Measurements from ENCODE around the gene ALDH3A1.

The ALDH3A1 gene

DNA sequence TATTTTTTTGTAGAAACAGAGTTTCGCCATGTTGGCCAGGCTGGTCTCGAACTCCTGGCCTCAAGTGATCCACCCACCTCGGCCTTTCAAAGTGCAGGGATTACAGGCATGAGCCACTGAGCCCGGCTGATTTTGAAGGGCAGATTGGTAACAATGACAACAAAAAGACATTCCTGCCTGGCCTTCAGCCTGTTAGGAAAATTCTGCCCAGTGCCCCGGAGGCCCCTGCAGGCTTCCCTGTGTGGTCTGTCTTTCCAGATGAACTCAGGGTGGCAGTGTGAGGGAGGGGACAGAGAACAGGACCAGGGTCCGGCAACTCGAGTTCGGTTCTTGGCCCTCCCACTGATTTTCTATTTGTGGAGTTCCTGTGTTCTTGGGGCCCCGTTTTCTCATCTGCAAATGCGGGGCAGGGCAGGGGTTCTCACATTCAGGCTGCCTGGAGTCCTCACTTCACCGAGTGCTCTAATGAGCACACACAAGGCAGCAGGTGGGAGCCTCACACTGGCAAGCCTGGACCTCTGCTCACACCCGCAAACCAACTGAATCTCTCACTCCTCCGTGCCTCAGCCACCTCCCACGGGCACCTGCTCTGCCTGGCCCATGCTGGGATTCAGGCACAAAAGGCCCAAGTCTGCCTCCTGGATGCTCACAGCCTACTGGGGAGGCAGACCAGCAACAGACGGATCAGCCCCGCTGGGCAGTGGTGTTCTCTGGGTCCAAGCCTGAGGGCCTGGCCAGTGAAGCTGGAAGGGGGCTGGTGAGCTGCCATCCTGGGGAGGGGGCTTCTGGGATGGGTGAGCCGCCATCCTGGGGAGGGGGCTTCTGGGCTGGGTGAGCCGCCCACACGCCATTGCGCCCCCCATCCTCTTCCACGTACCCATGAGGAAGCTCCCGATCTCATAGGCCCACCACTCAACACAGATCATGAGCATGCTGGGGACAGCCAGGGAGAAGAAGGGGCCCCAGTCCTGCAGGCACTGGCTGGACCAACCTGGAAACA, 42.0 kb downstream of the ALDH3A1 start:
- TF ChIP-seq, protein P1, sequence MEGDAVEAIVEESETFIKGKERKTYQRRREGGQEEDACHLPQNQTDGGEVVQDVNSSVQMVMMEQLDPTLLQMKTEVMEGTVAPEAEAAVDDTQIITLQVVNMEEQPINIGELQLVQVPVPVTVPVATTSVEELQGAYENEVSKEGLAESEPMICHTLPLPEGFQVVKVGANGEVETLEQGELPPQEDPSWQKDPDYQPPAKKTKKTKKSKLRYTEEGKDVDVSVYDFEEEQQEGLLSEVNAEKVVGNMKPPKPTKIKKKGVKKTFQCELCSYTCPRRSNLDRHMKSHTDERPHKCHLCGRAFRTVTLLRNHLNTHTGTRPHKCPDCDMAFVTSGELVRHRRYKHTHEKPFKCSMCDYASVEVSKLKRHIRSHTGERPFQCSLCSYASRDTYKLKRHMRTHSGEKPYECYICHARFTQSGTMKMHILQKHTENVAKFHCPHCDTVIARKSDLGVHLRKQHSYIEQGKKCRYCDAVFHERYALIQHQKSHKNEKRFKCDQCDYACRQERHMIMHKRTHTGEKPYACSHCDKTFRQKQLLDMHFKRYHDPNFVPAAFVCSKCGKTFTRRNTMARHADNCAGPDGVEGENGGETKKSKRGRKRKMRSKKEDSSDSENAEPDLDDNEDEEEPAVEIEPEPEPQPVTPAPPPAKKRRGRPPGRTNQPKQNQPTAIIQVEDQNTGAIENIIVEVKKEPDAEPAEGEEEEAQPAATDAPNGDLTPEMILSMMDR (IDR thresholded peaks at IDR 0.05; ENCODE audit: low read depth, low read length): no peak
- H3K4me3 ChIP-seq (ENCODE audit: low read depth, low read length): no peak overlapping the region

DNA sequence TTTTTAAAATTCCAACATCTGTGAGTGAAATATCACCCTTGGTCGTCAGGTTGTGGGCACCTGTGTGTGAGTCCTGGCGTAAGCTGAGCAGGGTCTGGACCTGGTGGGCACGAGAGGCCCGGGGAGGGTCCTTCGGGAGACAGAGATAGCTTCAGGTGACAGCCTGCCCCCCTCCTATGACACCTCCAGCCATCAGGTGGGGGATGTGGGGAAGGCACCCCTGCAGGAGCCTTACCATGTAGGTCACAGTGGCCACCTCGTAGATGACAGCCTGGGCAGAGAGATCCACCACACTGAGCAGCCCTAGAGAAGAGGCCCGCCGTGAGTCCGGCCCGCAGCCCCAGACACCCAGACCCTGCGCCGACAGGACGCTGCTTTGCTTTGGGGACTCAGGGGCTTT, 42.9 kb downstream of the ALDH3A1 start:
- H3K4me3 ChIP-seq (ENCODE audit: low read depth, low read length): no peak overlapping the region
- TF ChIP-seq, protein P1 (IDR thresholded peaks at IDR 0.05; ENCODE audit: low read depth, low read length): no peak

DNA sequence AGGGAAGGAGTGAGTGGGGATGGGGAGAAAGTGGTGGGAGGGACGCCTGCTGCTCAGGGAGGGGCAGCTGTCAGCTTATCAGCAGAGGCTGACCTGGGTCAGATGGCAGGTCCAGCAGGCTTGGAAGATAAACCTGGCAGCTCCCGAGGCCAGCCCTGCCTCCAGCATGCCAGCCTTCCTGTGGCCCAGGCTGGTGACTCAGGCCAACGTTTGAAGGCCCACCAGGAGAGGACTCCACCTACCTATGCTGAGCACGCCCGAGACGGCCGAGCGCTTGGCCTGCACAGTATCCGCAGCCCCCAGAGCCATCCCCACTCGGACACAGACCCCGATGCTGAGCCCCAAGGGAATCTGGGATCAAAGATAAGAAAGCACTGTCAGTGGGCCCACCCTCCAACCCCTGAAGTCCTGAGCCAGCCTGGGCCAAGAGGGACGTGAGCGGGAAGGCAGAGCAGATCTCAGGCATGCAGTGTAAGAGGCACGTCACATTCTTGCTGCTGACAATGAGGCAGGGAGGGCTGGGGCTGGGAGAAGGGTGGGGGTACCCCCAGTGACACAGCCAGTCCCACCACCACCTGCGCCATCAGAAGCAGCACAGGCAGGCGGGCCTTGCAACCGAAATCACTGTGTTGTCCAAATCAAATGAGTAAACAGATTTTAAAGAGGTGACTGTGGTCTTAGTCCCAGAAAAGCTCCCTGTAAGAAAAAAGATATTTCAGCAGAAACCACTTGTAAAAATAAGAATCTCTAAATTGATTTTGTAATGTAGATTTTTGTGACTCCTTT, 44.1 kb downstream of the ALDH3A1 start:
- H3K4me3 ChIP-seq (ENCODE audit: low read depth, low read length): no peak overlapping the region
- TF ChIP-seq, protein P1 (IDR thresholded peaks at IDR 0.05; ENCODE audit: low read depth, low read length): no peak

DNA sequence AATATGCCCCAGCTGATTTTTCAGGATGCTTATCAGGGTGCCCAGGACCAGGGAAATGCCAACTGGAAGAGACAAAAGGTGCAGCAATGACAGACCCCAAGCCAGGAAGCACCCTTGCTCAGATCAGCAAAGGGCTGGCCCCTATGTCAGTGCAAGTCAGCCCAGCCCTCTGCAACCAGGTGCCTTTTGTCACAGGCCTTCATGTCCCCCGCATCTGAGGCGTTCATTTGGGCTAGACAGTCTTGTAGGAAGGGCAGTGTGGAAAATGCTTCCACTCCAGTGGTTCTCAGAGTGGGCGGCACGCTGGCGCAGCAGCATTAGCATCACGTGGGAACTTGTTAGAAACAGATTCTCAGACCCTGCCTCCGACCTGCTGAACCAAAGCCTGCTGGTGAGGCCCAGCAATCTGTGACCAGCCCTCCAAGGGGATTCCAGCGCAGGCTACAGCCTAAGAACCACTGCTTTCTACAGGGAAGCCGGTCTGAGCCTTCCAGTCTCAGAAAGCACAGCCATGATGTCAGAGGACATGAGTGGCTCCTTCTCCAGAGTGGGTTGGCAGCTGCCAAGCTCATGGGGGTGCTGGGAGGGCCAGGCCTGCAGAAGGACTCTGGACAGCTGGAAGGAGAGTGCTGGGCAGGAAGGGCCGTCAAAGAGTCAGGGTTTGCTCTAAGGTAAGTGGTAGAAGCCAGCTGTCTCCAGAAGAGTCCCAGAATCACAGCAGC, 44.8 kb downstream of the ALDH3A1 start:
- no peak overlapping the region for H3K4me3 ChIP-seq (ENCODE audit: low read depth, low read length)
- TF ChIP-seq, protein P1 (IDR thresholded peaks at IDR 0.05; ENCODE audit: low read depth, low read length): no peak

DNA sequence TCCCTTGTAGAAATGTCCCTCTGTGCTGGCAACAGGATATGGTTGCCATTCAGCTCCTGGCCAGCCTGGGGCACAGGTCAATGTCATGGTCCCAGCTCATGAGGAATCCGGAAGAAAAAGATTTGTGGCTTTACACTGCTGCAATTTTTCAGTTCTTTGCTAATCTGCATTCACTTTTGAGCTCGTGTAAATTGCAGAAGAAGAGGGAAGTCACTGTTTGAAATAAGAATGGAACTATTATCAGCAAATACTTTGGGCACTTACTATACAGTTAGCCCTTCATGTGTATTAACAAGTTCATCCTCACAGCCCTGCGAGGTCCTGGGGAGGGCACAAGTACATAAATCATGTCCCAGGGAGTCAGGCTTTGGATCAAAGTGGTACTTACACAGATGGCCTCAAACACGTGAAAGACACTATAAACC, 45.9 kb downstream of the ALDH3A1 start:
- no peak overlapping the region for H3K4me3 ChIP-seq (ENCODE audit: low read depth, low read length)
- TF ChIP-seq, protein P1 (IDR thresholded peaks at IDR 0.05; ENCODE audit: low read depth, low read length): no peak

Measured in WI38 (cell line).